HG03108 (cell line): ENCODE measurements around the gene GRK6.
A peak's percentile ranks its signal among the peaks of the same experiment; 100 is the strongest.

Experiments used
- ATAC-seq: cut with Tn5 transposase; IDR thresholded peaks from one replicate; pipeline ENCODE4 v1.9.1; 2021; ENCODE audit warnings: moderate library complexity; ENCODE audit not compliant: unreplicated experiment

The GRK6 gene

DNA sequence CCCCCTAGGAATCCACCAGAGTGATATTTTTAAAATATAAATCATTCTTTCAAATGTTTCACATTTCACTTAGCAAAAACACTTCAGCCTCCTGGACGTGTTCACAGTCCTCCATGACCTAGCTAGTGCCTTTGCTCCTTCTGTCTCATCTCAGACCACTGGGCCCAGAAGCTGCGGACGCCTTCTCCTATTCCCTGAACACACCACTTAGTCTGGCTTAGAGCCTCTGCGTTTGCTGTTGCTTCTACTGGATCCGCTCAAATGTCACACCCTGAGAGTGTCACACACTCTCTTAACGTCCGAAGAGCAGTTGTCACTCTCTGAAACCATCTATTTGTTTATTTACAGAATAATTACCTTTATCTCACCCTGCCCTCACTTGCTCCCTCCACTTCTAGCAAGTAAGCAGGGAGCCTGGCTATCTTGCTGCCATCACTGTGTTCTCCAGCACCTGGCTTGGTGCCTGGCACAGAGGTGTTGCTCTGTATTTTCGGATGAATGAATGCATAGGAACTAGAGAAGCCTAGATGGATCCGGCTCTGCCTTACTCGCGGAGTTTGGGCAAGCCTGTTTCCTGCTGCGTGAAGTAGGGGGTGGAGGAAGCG, 1.2 kb upstream of the GRK6 start:
- no peak for ATAC-seq

DNA sequence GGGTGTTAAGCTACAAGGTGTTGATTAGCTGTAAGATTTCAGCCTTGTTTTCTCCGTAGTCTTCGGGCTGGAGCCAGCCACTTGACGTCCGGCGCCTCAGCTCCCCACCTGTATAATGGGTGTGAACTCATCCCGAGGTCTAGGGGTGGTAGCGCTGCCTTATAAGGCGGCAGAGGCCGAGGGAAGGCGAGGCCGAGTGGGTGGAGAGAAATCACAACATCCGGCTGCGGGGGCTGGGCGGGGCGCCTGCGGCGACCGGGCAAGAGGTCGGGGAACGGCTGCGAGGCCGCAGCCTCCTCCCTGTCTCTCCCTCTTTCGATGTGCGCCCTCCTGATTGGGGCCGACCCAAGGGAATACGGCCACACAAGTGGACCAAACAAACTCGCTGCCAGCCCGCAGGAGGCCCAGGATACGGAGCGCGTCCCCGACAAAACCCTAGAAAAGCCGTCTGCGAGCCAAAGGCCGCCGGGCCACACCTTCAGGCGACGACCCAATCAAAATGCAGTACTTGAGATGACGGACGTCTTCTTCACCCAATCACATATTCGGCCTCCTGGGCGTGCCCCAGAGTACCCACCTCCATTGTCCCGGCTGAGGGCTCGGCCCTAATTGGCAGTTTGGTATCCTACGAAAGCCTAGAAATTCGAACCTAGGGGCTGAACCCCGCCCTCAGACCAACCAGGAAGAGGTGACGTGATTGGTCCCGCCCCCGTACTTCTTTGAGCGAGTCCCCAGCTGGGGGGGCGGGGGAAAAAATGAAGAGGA, 493 bp upstream of the GRK6 start:
- peak; percentile 75 for ATAC-seq

DNA sequence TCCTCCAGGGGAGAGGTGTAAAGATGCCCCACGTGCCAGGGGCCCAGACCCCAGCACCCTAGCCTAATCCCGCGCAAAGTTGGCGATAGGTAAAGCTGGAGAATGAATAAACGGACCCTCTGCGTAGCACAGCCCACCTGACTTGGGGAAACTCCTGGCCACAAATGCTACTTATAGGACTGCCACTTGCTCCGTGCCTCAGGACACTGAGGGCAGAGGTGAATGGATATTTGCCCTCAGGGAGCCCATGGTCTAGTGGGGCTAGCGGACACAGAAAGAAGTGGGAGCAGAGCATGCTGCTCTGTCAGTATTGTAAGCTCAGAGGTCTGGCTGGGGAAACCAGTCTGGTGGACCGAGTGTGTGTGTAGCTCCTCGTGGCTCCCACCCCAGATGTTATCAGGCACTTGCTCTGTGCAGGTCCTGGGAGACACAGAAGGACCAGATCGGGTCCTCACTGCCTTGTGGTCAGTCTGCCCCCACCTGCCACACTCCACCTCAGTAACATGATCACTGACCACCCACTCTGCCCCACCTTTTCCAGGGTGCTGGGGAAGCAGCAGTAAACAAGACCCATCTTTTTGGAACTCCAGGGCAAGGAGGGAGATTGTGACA, 841 bp downstream of the GRK6 start:
- no peak for ATAC-seq

DNA sequence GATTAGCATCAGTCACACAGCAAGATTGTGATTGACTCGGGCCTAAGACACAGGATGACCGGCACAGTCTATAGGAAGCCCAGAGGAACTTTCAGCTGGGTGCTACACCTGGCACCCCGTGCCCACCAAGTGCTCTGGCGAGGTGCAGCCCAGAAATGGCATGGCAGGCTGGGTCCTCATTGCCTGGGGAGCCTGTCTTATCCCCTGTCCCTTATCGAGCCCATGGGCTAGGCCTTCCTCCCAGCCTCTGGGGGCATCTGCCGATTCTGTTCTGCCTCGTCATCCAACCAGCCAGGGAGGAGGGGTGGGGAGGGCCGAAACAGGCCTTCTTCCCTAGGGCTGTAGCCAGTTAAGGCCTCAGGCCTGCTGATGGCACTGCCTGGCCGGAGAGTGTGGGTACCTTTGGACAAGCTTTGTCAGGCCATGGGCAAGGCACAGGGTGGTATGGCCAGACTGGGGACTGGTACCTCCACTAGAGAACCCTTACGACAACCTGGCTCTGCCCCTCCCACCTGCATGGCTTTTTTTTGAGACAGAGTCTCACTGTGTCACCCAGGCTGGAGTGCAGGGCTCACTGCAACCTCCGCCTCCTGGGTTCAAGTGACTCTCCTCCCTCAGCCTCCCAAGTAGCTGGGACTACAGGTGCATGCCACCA, 1.6 kb downstream of the GRK6 start:
- ATAC-seq: no peak

DNA sequence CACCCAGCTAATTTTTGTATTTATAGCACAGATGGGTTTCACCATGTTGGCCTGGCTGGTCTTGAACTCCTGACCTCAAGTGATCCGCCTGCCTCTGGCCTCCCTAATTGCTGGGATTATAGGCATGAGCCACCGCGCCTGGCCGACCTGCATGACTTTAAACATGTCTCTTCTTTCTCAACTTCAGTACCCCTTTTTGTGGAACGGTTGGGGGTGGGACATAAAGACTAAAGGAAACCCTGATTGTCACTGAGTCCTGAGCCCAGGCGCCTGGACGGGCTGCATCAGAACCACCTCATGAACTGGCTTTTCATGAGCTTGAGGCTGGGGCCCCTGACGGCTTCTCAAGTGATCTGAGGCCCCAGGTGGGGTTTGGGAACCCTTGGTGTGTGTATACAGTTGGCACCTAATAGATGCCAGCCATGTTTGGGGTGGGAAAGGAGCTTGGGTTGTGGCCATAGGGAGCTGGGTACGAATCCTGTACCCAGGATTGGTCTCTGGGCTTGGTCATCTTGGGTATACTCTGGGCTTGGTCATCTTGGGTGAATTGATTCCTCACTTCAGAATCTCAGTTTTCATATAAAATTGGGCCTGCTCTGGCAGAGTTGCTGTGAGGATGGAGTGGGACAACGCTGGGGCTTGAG, 2.2 kb downstream of the GRK6 start:
- ATAC-seq: no peak

DNA sequence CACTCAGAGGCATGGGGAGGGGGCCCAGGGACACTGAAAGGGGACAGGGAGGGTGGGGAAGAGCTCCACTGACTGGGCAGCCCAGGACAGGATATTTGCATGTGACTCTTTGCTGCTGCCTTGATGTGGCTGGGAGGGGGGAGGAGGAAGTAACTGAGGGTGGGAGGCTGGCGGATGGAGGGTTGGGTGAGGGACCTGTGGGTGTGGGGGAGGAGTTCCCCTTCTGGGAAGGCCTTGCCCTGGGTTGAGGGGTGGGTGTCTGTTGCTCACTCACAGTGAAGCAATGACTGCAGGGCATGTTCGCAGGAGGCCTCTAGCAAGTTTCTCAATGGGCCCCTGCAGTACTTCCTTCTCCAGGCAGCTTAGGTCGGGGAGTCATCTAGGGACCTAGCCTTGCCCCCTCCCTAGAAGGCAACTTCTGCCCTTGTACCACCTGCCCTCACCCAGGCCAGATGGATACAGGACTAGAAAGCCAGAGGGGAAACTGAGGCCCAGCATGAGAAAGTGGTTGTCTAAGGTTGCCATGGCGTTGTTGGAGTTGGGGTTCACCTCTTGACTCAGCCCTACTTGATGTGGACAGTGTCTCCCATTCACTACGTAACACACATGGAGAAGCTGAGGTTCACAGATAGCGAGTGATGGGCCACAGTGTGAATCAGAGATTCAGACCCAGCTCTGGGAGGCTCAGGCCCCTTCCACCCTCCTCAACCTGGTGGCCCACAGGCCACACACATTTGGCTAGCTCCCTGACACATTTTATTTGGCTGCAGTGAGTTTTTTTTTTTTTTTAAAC, 3.0 kb downstream of the GRK6 start:
- no peak for ATAC-seq

DNA sequence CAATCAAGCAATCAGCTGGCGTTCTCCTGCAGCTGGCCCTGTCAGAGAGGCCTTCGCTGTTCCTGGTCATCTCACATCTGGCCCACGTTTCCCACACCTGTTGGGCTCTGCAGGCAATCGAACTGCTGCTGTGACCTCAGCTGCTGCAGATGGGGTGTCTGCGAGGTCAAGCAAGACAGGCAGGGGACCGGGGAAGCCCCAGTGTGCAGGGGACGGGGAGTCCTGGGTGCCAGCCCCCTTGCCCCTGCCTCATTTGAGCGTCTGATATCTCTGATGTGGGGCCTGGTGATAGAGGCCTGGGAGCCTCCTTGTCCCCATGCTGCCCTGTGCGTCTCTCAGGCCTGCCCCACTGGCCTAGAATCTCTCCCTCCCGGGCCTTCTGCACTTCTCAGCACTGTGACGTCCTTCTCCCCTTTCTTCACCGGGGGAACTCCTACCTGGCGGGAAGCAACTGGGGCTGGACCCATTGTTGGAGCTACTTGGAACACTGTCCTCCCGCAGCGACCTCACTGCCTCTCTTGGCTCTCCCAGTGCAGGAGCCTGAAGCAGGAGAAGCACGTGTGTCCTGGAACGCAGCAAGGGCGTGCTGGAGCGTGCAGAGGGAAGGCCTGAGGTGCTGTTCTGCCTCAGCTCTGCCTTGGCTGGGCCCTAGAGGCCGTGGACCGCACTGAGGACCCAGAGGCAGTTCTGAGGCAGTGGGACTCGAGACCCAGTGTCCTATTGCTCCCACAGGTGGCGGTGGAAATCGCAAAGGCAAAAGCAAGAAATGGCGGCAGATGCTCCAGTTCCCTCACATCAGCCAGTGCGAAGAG, 3.9 kb downstream of the GRK6 start:
- ATAC-seq: no peak

DNA sequence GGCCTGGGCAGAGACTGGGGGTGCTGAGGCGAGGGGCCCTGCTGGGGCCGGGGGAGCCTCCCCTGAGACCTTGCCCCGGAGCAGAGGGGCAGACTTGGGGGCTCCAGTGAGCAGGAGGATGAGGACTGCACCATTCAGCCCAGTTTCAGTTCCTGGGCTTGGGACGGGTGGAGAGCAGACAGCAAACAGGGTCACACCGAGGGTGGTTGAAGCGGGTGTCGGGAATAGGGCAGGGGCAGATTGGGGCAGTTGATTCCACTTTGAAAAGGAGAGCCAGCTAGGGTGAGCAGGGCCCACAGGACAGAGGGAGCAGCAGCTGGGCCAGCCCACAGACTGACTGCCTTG, 4.5 kb downstream of the GRK6 start:
- no peak for ATAC-seq

DNA sequence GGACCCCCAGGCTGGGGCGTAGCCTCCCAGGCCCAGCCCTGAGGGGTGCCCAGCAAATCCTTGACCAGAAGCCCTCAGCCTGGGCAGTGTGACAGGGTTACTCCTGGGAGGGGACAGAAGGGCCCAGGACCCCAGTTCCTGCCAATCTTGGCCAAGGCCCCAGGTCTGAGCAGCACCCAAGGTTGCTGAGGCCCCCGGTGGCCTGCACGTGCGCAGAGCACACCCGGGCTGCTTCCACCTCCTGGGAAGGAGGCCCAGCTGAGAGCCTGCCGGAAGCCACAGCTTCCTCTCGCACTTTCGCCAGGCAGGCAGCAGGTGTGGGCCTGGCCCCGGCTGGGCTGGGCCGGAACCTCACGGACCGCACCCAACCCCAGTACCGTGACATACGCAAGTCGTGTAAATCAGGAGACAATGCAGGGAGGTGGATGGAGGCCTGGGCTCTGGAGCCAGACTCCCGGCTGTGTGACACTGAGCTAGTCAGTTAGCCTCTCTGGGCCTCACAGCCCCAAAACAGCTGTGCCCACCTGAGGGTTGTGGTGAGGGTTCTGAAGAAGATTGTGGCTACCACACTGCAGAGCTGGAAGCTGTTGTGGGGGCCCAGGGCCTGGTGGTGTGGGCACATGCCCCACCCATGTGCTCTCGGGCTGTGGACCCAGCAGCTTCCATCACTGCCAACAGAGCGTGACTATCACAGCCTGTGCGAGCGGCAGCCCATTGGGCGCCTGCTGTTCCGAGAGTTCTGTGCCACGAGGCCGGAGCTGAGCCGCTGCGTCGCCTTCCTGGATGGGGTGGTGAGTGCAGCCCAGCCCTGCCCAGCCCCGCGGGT, 5.1 kb downstream of the GRK6 start:
- peak; percentile 44 for ATAC-seq

DNA sequence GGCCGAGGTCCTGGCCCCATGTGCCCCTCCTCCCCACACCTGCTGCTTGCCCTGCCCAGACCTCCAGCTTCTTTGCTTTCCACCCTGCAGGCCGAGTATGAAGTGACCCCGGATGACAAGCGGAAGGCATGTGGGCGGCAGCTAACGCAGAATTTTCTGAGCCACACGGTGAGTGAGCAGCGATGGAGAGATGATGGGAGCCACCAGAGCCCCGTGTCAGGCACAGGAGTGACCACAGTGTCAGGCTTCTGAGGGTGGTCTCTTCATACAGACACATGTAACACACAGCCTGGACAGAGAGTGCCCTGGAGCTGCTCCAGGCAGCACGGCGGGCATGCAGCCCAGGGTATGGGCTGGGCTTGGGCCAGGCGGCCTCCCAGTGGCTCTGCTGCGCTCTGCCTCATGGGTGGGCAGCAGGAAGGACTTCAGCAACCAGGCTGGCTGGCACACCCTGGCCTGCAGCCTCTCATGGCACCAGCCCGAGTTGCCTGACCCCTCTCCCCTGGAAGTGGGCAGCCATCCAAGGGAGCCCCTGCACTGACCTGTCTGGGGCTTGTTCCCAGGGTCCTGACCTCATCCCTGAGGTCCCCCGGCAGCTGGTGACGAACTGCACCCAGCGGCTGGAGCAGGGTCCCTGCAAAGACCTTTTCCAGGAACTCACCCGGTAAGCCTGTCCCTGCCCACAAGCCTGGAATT, 5.8 kb downstream of the GRK6 start:
- no peak for ATAC-seq

DNA sequence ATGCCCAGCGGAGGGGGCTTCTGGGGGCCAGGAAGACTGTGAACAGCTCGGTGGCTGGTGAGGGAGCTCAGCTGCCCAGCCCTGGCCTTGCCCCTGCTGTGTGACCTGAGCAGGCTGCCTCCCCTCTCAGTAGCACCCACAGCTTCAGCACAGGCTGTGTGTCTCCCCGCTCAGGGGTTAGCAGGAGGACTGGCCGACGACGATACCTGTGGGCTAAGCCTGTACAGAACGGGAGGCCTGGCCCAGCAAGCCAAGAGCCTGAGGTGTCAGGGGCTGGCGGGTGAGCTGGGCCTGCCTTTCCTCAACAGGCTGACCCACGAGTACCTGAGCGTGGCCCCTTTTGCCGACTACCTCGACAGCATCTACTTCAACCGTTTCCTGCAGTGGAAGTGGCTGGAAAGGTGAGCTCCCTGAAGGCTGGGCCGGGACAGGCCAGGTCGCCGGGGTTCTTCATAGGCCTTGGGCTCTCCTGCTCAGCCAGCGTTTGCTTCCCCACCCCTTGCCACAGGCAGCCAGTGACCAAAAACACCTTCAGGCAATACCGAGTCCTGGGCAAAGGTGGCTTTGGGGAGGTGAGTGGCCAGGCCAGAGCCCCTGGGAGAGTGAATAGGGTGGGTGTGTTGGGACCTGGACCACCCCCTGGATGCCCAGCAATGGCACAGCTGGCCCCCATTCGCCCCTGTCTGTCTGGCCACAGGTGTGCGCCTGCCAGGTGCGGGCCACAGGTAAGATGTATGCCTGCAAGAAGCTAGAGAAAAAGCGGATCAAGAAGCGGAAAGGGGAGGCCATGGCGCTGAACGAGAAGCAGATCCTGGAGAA, 6.6 kb downstream of the GRK6 start:
- ATAC-seq: no peak

DNA sequence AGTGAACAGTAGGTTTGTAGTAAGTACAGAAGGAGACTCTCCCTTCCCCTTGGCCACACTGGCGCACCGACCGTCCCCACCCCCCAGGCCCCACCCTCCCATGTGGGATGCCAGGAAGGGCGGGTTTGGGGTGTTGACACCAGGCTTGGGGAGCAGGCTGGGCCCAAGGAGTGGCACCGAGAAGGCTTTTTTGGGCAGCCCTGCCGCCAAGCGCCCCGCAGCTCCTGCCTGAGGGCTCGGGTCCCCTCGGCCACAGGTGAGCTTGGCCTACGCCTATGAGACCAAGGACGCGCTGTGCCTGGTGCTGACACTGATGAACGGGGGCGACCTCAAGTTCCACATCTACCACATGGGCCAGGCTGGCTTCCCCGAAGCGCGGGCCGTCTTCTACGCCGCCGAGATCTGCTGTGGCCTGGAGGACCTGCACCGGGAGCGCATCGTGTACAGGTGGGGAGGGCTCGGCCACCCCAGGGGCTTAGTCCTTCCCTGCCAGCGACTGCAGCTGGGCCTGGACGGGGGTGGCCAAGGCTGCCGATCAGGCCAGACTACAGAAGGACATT, 7.3 kb downstream of the GRK6 start:
- no peak for ATAC-seq

DNA sequence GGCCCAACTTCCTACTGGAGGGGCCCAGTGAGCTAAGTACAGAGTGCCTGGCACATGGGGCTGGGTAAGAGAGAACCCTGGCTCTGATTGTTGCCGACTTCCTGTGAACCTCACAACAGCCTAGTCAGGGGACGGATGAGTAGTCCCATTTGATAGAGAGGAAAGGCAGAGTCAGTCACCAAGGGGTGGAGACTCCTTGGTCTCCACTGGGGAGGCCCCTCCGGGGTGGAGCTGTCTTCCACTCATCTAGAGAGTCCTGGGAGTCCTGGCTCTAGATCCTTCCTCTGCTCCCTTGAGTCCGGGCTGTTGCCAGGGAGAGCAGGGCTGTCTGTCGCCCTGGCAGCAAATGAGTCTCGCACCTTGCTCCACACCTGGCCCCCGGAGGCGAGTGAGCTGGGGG, 8.0 kb downstream of the GRK6 start:
- ATAC-seq: no peak

DNA sequence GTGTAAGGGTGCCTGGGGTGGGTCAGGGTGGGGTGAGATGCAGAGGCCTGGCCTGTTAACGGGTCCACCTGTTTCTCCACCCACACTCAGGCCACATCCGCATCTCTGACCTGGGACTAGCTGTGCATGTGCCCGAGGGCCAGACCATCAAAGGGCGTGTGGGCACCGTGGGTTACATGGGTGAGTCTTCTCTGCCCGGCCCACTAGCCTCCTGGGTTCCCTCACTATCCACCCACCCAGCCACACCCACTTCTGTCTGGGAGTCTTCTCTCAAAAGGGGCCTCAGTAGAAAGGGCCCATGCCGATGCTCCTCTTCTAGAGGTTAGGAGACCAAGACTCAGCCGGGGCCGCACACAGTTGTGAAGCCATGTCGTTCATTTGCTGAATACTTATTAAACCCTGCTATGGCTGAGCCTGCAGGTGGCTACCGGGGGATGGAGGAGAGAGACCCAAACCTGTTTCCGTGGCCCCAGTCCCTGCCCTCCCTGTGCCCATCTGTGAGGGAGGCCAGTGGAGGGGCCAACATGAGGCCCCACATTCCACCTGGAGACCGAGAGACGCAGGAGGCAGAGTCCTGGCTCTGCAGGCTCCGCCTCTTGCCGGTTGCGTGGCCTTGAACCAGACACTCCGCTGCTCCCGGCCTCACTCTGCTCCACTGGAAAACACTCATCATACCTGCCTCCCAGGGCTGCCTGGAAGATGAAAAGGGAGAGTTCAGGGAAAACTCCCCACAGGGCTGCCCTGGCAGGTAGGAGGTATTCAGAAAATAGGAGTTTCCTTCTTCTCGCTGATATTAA, 8.7 kb downstream of the GRK6 start:
- ATAC-seq: no peak

DNA sequence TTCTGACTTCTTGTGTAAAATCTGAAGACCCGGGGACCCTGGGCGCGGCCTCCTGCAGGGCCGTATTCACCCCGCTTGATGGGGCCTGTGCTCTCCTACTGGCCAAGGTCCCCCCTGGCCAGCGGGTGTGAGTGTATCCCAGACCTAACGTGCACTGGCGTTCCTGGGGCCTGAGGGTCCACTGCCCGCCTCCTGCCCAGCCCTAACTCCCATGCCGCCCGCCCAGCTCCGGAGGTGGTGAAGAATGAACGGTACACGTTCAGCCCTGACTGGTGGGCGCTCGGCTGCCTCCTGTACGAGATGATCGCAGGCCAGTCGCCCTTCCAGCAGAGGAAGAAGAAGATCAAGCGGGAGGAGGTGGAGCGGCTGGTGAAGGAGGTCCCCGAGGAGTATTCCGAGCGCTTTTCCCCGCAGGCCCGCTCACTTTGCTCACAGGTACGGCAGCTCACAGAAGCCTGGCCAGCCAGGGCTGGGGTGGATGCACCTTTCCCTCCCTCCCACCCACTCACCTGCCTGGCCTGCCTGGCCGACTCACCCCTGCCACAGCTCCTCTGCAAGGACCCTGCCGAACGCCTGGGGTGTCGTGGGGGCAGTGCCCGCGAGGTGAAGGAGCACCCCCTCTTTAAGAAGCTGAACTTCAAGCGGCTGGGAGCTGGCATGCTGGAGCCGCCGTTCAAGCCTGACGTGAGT, 9.5 kb downstream of the GRK6 start:
- no peak for ATAC-seq

DNA sequence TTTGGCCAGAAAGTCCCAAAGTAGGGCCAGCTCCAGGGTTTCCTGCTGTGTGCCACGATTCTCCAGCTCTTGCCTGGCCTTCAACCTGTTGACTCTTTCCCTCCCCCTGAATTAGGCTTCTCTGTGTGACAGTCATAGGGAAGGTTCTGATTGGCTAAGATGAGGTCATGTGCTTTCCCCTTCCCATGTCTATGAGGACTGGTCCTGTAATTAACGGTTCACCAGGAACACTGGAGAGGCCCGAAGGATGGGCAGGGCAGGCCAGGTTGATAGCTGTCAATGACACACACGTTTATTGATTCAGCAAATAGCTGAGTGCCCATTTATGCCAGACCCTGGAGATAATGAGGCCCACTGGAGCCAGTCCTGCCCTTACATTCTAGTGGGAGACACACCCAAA, 11.1 kb downstream of the GRK6 start:
- ATAC-seq: no peak
